Esophagus (tissue), 2 donors: Measurements from ENCODE around the gene NAP1L4. TPM values are rescaled to one million over a fixed set of nuclear protein-coding genes. Genes with fewer than 3 reads are reported as not detected.

Experiments
- H3K27ac ChIP-seq, 2 donors: one replicate each; pipeline ENCODE4 v1.5.1; 2013; ENCODE audit warnings: low read depth in 2 of 2, mild to moderate bottlenecking in 2 of 2, inconsistent platforms in 1 of 2, low read length in 1 of 2, moderate library complexity in 1 of 2
- H3K27me3 ChIP-seq, 2 donors: one replicate each; pipeline ENCODE4 v1.6.1; 2013; ENCODE audit warnings: low read length in 2 of 2, control low read depth in 1 of 2, mild to moderate bottlenecking in 1 of 2; ENCODE audit not compliant: insufficient read depth in 2 of 2, control insufficient read depth in 1 of 2
- H3K36me3 ChIP-seq, 2 donors: one replicate each; pipeline ENCODE4 v1.6.1; 2013; ENCODE audit warnings: low read length in 1 of 2; ENCODE audit not compliant: control insufficient read depth in 2 of 2, insufficient read depth in 2 of 2
- H3K4me1 ChIP-seq, 2 donors: one replicate each; pipeline ENCODE4 v1.6.1; 2013; ENCODE audit warnings: low read length in 1 of 2; ENCODE audit not compliant: control insufficient read depth in 2 of 2, insufficient read depth in 2 of 2
- H3K4me3 ChIP-seq, 2 donors: one replicate each; pipeline ENCODE4 v1.5.1; 2013; ENCODE audit warnings: low read length in 2 of 2, mild to moderate bottlenecking in 2 of 2, low read depth in 1 of 2, moderate library complexity in 1 of 2
- H3K9me3 ChIP-seq, 2 donors: one replicate each; pipeline ENCODE4 v1.6.1; 2013; ENCODE audit warnings: mild to moderate bottlenecking in 2 of 2, low read depth in 1 of 2, low read length in 1 of 2, moderate library complexity in 1 of 2; ENCODE audit not compliant: control insufficient read depth in 2 of 2, insufficient read depth in 1 of 2
- WGBS, 2 donors: extraction: QIAGEN DNeasy Blood & Tissue Kit; methylation state at CpG; one replicate each; pipeline ENCODE4 v1.1.7; 2013; 5-methylcytosine and 5-hydroxymethylcytosine counted together
- polyA plus RNA-seq, 2 donors: library from polyadenylated mRNA; stranded (reverse); fragments of 200-250 nt; gene quantifications; one replicate each; pipeline ENCODE4 v1.2.3, GENCODE V29; 2013
- donor health status: healthy with polysubstance abuse.
- donor health status: Bipolar disorder and iron deficiency.

The NAP1L4 gene
- polyA plus RNA-seq, 2 donors, result 66.0 to 68.6 TPM

DNA sequence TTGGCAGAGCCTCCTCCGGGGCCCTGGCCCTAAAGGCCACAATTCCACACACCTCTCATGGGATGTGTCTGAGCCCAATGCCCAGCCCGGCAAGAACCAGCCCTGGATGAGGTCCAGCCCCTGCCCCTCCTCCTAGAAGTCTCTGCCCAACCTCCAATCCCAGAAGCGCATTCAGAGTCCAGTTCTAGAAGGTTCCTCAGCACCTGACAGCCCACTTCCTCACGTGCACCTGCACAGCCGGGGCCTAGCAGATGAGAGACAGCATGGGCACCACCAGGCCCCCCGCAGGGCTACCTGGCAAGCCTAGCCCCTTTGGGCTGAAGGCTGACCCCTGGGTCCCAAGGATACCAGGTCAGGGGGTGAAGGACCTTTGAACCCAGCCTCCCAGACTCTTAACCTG, 95.1 kb downstream of the NAP1L4 start:
- Histone ChIP-seq H3K36me3 (no peaks in the 10 kb centered on the region), H3K27ac (no peak overlapping the region), H3K4me1 (peaks cover 0 to 24% of the 10 kb centered on the region in 2 donors), H3K9me3 (no peaks in the 10 kb centered on the region), H3K27me3 (no peaks in the 10 kb centered on the region), H3K4me3 (no peak overlapping the region)
- WGBS, 2 donors, result 89 to 93% methylated on average over 6 of the region's 6 CpGs

DNA sequence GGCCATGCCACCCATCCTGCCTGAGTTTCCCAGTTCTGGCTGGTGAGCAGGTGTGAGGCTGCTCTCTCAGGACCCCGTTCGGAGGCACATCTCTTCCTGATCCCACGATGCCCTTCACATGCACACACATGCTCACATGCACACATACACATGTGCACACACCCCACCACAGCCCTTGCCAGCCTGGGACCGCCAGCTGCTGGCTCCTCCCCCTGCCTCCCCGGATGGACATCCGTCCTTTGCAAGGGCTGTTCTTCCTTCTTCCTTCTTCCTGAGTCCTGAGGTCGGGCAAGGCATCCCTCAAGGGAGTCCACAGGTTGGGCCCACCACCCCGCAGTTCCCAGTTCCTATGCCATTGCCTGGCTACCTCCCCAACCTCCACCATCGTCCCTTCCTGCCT, 96.1 kb downstream of the NAP1L4 start:
- no peak overlapping the region for H3K4me3 ChIP-seq
- WGBS, 2 donors, result 77 to 78% methylated on average over 9 of the region's 9 CpGs
- no peaks in the 10 kb centered on the region for H3K9me3 ChIP-seq
- no peak overlapping the region for H3K27ac ChIP-seq
- no peaks in the 10 kb centered on the region for H3K36me3 ChIP-seq
- peaks cover 0 to 23% of the 10 kb centered on the region in 2 donors for H3K4me1 ChIP-seq
- no peaks in the 10 kb centered on the region for H3K27me3 ChIP-seq

Other genes with a start within 250 kb of the NAP1L4 start
- 10 to 100 TPM; 12.1 to 27.5 TPM for gene CDKN1C, start 106.6 kb downstream of the NAP1L4 start, polyA plus RNA-seq
- gene PHLDA2, start 62.9 kb downstream of the NAP1L4 start, polyA plus RNA-seq, result 10 to 100 TPM; 19.6 to 61.7 TPM
- gene CARS1, start 65.1 kb upstream of the NAP1L4 start, polyA plus RNA-seq, result 10 to 100 TPM; 22.8 to 29.0 TPM
- 10 to 100 TPM; 10.4 to 12.6 TPM for gene OSBPL5, start 173.0 kb upstream of the NAP1L4 start, polyA plus RNA-seq
- not detected for gene MRGPRG, start 226.5 kb upstream of the NAP1L4 start, polyA plus RNA-seq
- gene MRGPRE, start 240.1 kb upstream of the NAP1L4 start, polyA plus RNA-seq, result not detected